H1 (cell line): ENCODE data around the gene HIP1.

ENCODE experiments used
- CEBPB ChIP-seq: IDR thresholded peaks from 2 replicates; pipeline ENCODE4 v1.6.1; 2012; ENCODE audit warnings: low read depth, low read length
- CHD2 ChIP-seq: IDR thresholded peaks from 2 replicates; pipeline ENCODE4 v1.6.1; 2012; ENCODE audit warnings: low read length, improper control_type of control experiment
- GABPA ChIP-seq: IDR thresholded peaks from 2 replicates; pipeline ENCODE4 v1.6.1; 2011; ENCODE audit warnings: mild to moderate bottlenecking, low read length, moderate library complexity, borderline replicate concordance; ENCODE audit not compliant: insufficient read depth
- JUND ChIP-seq: IDR thresholded peaks from 2 replicates; pipeline ENCODE4 v1.6.1; 2011; ENCODE audit warnings: mild to moderate bottlenecking, improper control_type of control experiment, low read length
- POLR2A ChIP-seq, 2 experiments: IDR thresholded peaks; 1 replicate in 1 of 2; 2 replicates in 1 of 2; pipeline ENCODE4 v1.6.1; 2011; ENCODE audit warnings: low read depth in 2 of 2, low read length in 2 of 2, mild to moderate bottlenecking in 2 of 2; ENCODE audit errors: control extremely low read depth in 1 of 2
- POLR2AphosphoS5 ChIP-seq: IDR thresholded peaks from 2 replicates; pipeline ENCODE4 v1.6.1; 2011; ENCODE audit warnings: low read depth, low read length
- TAF1 ChIP-seq: IDR thresholded peaks from 2 replicates; pipeline ENCODE4 v1.6.1; 2011; ENCODE audit warnings: mild to moderate bottlenecking, low read depth, low read length
- TF ChIP-seq, protein P1 (sequence below), 3 experiments: IDR thresholded peaks; 1 replicate in 2 of 3; 2 replicates in 1 of 3; pipeline versions ENCODE4 v1.5.1 to v1.6.1; 2011; ENCODE audit warnings: low read length in 3 of 3, mild to moderate bottlenecking in 3 of 3, inconsistent platforms in 2 of 3, low read depth in 1 of 3, moderate library complexity in 1 of 3; ENCODE audit not compliant: insufficient read depth in 1 of 3; ENCODE audit errors: control extremely low read depth in 1 of 3

DNA sequence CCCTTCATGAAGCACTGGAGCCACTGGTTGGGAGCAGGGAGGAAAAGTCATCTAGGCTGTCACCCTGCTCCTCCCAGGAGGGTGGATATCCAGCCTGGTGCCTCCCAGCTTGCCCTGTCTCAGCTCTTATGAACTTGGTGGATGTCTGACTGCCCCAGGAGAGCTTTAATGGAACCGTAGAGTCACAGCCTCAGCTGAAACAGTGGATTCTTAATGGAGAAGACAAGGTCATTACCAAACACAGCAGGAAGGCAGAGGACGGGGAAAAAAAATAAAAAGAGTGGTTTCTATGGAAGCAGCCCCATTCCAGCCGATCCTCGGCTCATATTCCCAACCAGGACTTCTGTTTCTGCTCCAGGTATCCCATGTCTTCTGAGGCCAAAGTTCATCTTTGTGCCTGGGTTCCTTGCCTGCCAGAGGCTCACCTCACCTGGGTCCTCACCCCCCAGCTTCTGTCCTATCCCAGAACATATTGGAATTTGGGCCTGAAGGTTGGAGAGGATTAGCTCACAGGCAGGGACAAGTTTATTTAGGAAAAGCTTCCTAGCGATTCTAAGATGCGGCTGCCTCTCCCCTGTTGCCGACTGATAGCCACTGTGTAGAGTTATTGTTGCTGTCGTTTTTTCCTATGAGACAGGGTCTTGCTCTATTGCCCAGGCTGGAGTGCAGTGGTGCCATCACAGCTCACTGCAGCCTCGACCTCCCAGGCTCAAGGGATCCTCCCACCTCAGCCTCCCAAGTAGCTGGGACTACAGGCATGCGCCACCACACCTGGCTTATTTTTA lies 17.7 kb upstream of the HIP1 start:
- TF ChIP-seq POLR2A (IDR thresholded peaks at IDR 0.05; ENCODE audit: control extremely low read depth in 1 of 2, low read depth in 2 of 2, low read length in 2 of 2) (no peak), POLR2AphosphoS5 (no peak), CHD2 (no peak), GABPA (no peak), JUND (no peak), CEBPB (no peak), TAF1 (no peak)
- TF ChIP-seq, protein P1, sequence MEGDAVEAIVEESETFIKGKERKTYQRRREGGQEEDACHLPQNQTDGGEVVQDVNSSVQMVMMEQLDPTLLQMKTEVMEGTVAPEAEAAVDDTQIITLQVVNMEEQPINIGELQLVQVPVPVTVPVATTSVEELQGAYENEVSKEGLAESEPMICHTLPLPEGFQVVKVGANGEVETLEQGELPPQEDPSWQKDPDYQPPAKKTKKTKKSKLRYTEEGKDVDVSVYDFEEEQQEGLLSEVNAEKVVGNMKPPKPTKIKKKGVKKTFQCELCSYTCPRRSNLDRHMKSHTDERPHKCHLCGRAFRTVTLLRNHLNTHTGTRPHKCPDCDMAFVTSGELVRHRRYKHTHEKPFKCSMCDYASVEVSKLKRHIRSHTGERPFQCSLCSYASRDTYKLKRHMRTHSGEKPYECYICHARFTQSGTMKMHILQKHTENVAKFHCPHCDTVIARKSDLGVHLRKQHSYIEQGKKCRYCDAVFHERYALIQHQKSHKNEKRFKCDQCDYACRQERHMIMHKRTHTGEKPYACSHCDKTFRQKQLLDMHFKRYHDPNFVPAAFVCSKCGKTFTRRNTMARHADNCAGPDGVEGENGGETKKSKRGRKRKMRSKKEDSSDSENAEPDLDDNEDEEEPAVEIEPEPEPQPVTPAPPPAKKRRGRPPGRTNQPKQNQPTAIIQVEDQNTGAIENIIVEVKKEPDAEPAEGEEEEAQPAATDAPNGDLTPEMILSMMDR (IDR thresholded peaks at IDR 0.05; ENCODE audit: control extremely low read depth in 1 of 3, insufficient read depth in 1 of 3, low read depth in 1 of 3, low read length in 3 of 3) = no peak
